K562 (cell line): ENCODE measurements around the gene GLIPR1L1. TPM values are rescaled to one million over a fixed set of nuclear protein-coding genes. Genes with fewer than 3 reads are reported as not detected.

Experiments
- ATAC-seq: fragments of 200-7000 bp; cut with Tn5 transposase; 3 replicates; pipeline ENCODE4 v1.9.1; 2020; ENCODE audit warnings: moderate library complexity
- BruUV-seq: library from RNA; stranded (reverse); fragments of 400-500 nt; replicated peaks from 2 replicates; lab custom pipeline; 2021; lab: Mats Ljungman, UMichigan
- CTCF ChIA-PET: fragments of 300-600 bp; formaldehyde crosslinking; extraction: SDS; loops from one replicate; lab custom pipeline; 2021; ENCODE audit warnings: low intra/inter-chr PET ratio; lab: Yijun Ruan, JAX
- POLR2A ChIA-PET: fragments of 300-600, 350-650 bp; sonication (Branson Sonifier 250); formaldehyde crosslinking; extraction: SDS; loops from one replicate; lab custom pipeline; 2021; ENCODE audit warnings: antibody characterized with exemption, inconsistent platforms; lab: Yijun Ruan, JAX
- DNase-seq, 4 experiments: peaks; one replicate each; pipeline versions ENCODE4 v3.0.0 to v3.0.0-alpha.2; 2011 to 2018; ENCODE audit warnings: low spot score in 3 of 4, mixed read lengths in 3 of 4; ENCODE audit errors: extremely low read depth in 1 of 4
- FAIRE-seq: peaks from 2 replicates; lab custom pipeline; 2011; peaks lifted over from hg19 to GRCh38; lab: Jason Lieb, UNC
- H2AFZ ChIP-seq: 2 replicates; pipeline ENCODE4 v1.6.0; 2011; ENCODE audit warnings: low read depth, low read length, control low read depth, inconsistent platforms
- H3K27ac ChIP-seq: fragments of 200-600 bp; 3 replicates; pipeline ENCODE4 v1.8.0; 2011; ENCODE audit warnings: low read depth, mild to moderate bottlenecking, control low read depth, inconsistent platforms, low read length, moderate library complexity, mixed read lengths; ENCODE audit errors: extremely low read depth
- H3K27me3 ChIP-seq, 2 experiments: fragments of 300-600 bp in 1 of 2; 2 replicates in 1 of 2; 3 replicates in 1 of 2; pipeline versions ENCODE4 v1.6.0 to v1.8.0; 2011; ENCODE audit warnings: inconsistent platforms in 2 of 2, low read length in 2 of 2, mild to moderate bottlenecking in 1 of 2, mixed read lengths in 1 of 2, moderate library complexity in 1 of 2; ENCODE audit not compliant: control insufficient read depth in 2 of 2, insufficient read depth in 2 of 2
- H3K36me3 ChIP-seq: fragments of 300-600 bp; 3 replicates; pipeline ENCODE4 v1.8.0; 2011; ENCODE audit warnings: mild to moderate bottlenecking, low read length, inconsistent platforms; ENCODE audit not compliant: control insufficient read depth, insufficient read depth
- H3K4me1 ChIP-seq, 2 experiments: fragments of 200-600 bp in 1 of 2; replicated peaks in 1 of 2; 2 replicates in 1 of 2; 3 replicates in 1 of 2; pipeline versions ENCODE4 v1.5.1 to v1.8.0; 2011; ENCODE audit warnings: inconsistent platforms in 2 of 2, low read length in 2 of 2, mild to moderate bottlenecking in 1 of 2, mixed read lengths in 1 of 2, moderate library complexity in 1 of 2; ENCODE audit not compliant: control insufficient read depth in 2 of 2, insufficient read depth in 2 of 2
- H3K4me2 ChIP-seq: 2 replicates; pipeline ENCODE4 v1.6.1; 2011; ENCODE audit warnings: low read length, control low read depth, inconsistent platforms, mixed read lengths; ENCODE audit not compliant: insufficient read depth
- H3K4me3 ChIP-seq: fragments of 200-600 bp; sonication (generic), shearing (Covaris generic); 2 replicates; pipeline ENCODE4 v1.5.1; 2016; ENCODE audit warnings: control low read depth, inconsistent platforms
- H3K79me2 ChIP-seq: fragments of 200-600 bp; 3 replicates; pipeline ENCODE4 v1.8.0; 2011; ENCODE audit warnings: low read length, inconsistent platforms; ENCODE audit not compliant: control insufficient read depth, insufficient read depth
- H3K9ac ChIP-seq, 2 experiments: 2 replicates each; pipeline versions ENCODE4 v1.6.0 to v1.6.1; 2011; ENCODE audit warnings: low read depth in 2 of 2, low read length in 2 of 2, control low read depth in 1 of 2, inconsistent platforms in 1 of 2, mild to moderate bottlenecking in 1 of 2, mixed read lengths in 1 of 2; ENCODE audit not compliant: insufficient read depth in 1 of 2
- H3K9me1 ChIP-seq: one replicate; pipeline ENCODE4 v1.6.0; 2011; ENCODE audit warnings: inconsistent platforms, mild to moderate bottlenecking, low read length, moderate library complexity; ENCODE audit not compliant: control insufficient read depth, insufficient read depth
- H3K9me3 ChIP-seq: replicated peaks from 2 replicates; pipeline ENCODE4 v1.5.1; 2011; ENCODE audit warnings: low read depth, low read length, inconsistent platforms; ENCODE audit not compliant: control insufficient read depth, insufficient read depth
- H4K20me1 ChIP-seq: replicated peaks from 2 replicates; pipeline ENCODE4 v1.6.1; 2011; ENCODE audit warnings: low read length, inconsistent platforms, mixed read lengths; ENCODE audit not compliant: control insufficient read depth, insufficient read depth
- C11orf30 ChIP-seq: fragments of 450-650 bp; IDR thresholded peaks from 2 replicates; pipeline ENCODE4 v1.6.1; 2016; ENCODE audit warnings: low read depth, mild to moderate bottlenecking
- ELF4 ChIP-seq: fragments of 450-650 bp; formaldehyde crosslinking; IDR thresholded peaks from 2 replicates; pipeline ENCODE4 v1.4.0; 2022; ENCODE audit warnings: missing genetic modification characterization
- FOXA3 ChIP-seq, 2 experiments: fragments of 450-650 bp in 1 of 2; sonication (generic) in 1 of 2; formaldehyde crosslinking; IDR thresholded peaks in 1 of 2; conservative IDR thresholded peaks in 1 of 2; 2 replicates each; pipeline versions ENCODE4 v1.4.0 to v1.8.0; 2020 to 2022; ENCODE audit warnings: mild to moderate bottlenecking in 2 of 2, missing genetic modification reagents in 1 of 2
- NFE2L1 ChIP-seq: fragments of 450-650 bp; IDR thresholded peaks from 2 replicates; pipeline ENCODE4 v1.6.1; 2016; ENCODE audit warnings: missing genetic modification characterization, low read depth, mild to moderate bottlenecking, missing compliant biosample characterization, moderate library complexity, borderline replicate concordance
- RNF2 ChIP-seq: sonication (generic); IDR thresholded peaks from 2 replicates; pipeline ENCODE4 v1.6.1; 2016
- RREB1 ChIP-seq: fragments of 250-450 bp; sonication (Bioruptor Pico); IDR thresholded peaks from 2 replicates; pipeline ENCODE4 v1.4.0; 2020
- SAFB2 ChIP-seq: fragments of 200-400 bp; formaldehyde crosslinking; IDR thresholded peaks from 2 replicates; pipeline ENCODE4 v1.6.1; 2018; ENCODE audit warnings: borderline replicate concordance, low read length, low read depth, moderate library complexity; ENCODE audit not compliant: severe bottlenecking
- SMAD1 ChIP-seq: fragments of 150-350 bp; IDR thresholded peaks from 2 replicates; pipeline ENCODE4 v1.6.1; 2014; ENCODE audit warnings: low read length, low read depth; ENCODE audit not compliant: partially characterized antibody
- ZBTB12 ChIP-seq: fragments of 250-450 bp; sonication (Bioruptor Pico); IDR thresholded peaks from 2 replicates; pipeline ENCODE4 v1.4.0; 2020
- ZFP1 ChIP-seq: fragments of 450-650 bp; formaldehyde crosslinking; IDR thresholded peaks from 2 replicates; pipeline ENCODE4 v1.4.0; 2020; ENCODE audit warnings: mild to moderate bottlenecking, mixed read lengths
- WGBS: fragments of 100-300 bp; shearing (Covaris generic); methylation state at CpG from one replicate; pipeline ENCODE4 v1.1.6; 2016; ENCODE audit warnings: low coverage, mixed read lengths; ENCODE audit not compliant: insufficient coverage; ENCODE audit errors: missing lambda C conversion rate; 5-methylcytosine and 5-hydroxymethylcytosine counted together
- in situ Hi-C: fragments of 300-500 bp; cut with MboI; formaldehyde crosslinking; loops from 4 replicates; pipeline ENCODE4 v1.15.0; 2018; ENCODE audit warnings: inconsistent platforms, mixed read lengths
- intact Hi-C: fragments of 100-400 bp; cut with micrococcal nuclease; formaldehyde crosslinking; loops from 2 replicates; pipeline ENCODE4 v1.14.2; 2022
- polyA plus RNA-seq, 8 experiments: library from polyadenylated mRNA; depleted of rRNA in 4 of 8; stranded (reverse) in 5 of 8; unstranded in 3 of 8; fragments of >200 nt; fragmentation: Nextera tagmentation in 2 of 8; fragmentation: Illumina TruSeq in 1 of 8; extraction: Ambion mirVana in 2 of 8; extraction: Trizol in 1 of 8; gene quantifications; 2 replicates each; pipeline versions ENCODE4 v1.2.1 to v1.2.3, GENCODE V29; 2011 to 2014; ENCODE audit warnings: inconsistent platforms in 1 of 8, missing spikeins in 1 of 8
- total RNA-seq, 7 experiments: library from RNA; depleted of rRNA in 6 of 7; stranded (reverse); fragments of >200 nt in 6 of 7; fragmentation: Illumina TruSeq in 2 of 7; extraction: Trizol in 2 of 7; gene quantifications; 2 replicates each; pipeline versions ENCODE4 v1.2.1 to v1.2.3, GENCODE V29; 2011 to 2021; ENCODE audit warnings: low replicate concordance in 1 of 7

Gene GLIPR1L1
- total and polyA plus RNA-seq, 9 of the 15 experiments (the other 6 are each of a cell fraction or from before 2014, with no cell fraction given) = not detected

GRCh38 chr12:75407683-75408082 is 73.2 kb downstream of the GLIPR1L1 start:
- CTCF ChIA-PET = interaction anchor here (0.7 kb wide), 1 partner anchor 68 kb away, joined by 3 read pairs; no protein-coding TSS in a partner anchor
- H3K4me3 ChIP-seq = no peak overlapping the region
- H3K27me3 ChIP-seq = no peaks in the 10 kb centered on the region
- FAIRE-seq = no peak
- H3K36me3 ChIP-seq = no peaks in the 10 kb centered on the region
- no peak for DNase-seq
- no peaks in the 10 kb centered on the region for H4K20me1 ChIP-seq
- POLR2A ChIA-PET = no interaction called here
- H3K9me3 ChIP-seq = no peaks in the 10 kb centered on the region
- no peak overlapping the region for H2AFZ ChIP-seq
- no peaks in the 10 kb centered on the region for H3K79me2 ChIP-seq
- BruUV-seq = no TSS peak
- H3K27ac ChIP-seq = no peak overlapping the region
- no peak for ATAC-seq
- no peaks in the 10 kb centered on the region for H3K4me1 ChIP-seq
- intact Hi-C loops = no loop called here
- H3K4me2 ChIP-seq = no peak overlapping the region
- H3K9ac ChIP-seq = no peak overlapping the region
- no peak for TF ChIP-seq ELF4 (CRISPR knock-in tag)
- no peak for TF ChIP-seq SMAD1
- TF ChIP-seq ZBTB12 (CRISPR knock-in tag) = no peak
- H3K9me1 ChIP-seq = no peaks in the 10 kb centered on the region
- in situ Hi-C loops = no loop called here

GRCh38 chr12:75409830-75410229 is 75.4 kb downstream of the GLIPR1L1 start:
- WGBS = 0% methylated on average over 2 of the region's 2 CpGs
- FAIRE-seq = no peak
- TF ChIP-seq SAFB2 (no peak), NFE2L1 (no peak), FOXA3 (CRISPR knock-in tag; conservative IDR thresholded peaks at IDR 0.05 in 1 of 2, IDR thresholded peaks at IDR 0.05 in 1 of 2) (no peak), ZFP1 (CRISPR knock-in tag) (no peak), C11orf30 (peak; percentile 89), RNF2 (no peak), RREB1 (CRISPR knock-in tag) (no peak)

More at GRCh38 chr12:75409830-75410229, 75.4 kb downstream of the GLIPR1L1 start:
- Histone ChIP-seq H3K36me3 (no peaks in the 10 kb centered on the region), H3K9me1 (no peaks in the 10 kb centered on the region), H3K4me1 (no peaks in the 10 kb centered on the region), H3K27ac (no peak overlapping the region), H3K27me3 (no peaks in the 10 kb centered on the region), H3K4me3 (no peak overlapping the region), H2AFZ (no peak overlapping the region), H3K4me2 (no peak overlapping the region), H4K20me1 (no peaks in the 10 kb centered on the region), H3K79me2 (no peaks in the 10 kb centered on the region), H3K9ac (no peak overlapping the region), H3K9me3 (no peaks in the 10 kb centered on the region)
- DNase-seq (no peak), ATAC-seq (no peak)
- CTCF ChIA-PET = no interaction called here
- in situ Hi-C loops (no loop called here), intact Hi-C loops (no loop called here)
- POLR2A ChIA-PET = no interaction called here
- BruUV-seq = no TSS peak
